ENCODE data around the gene GALNTL6. TPM values are rescaled to one million over a fixed set of nuclear protein-coding genes. Genes with fewer than 3 reads are reported as not detected.

Gene GALNTL6
- total and polyA plus RNA-seq, 2 experiments from 2014 or later = 0.38 to 0.40 TPM

GRCh38 chr4:172843192-172843591 is 1030.0 kb downstream of the GALNTL6 start:
- no peak overlapping the region for H3K4me2 ChIP-seq
- H3K36me3 ChIP-seq (ENCODE audit: insufficient read depth) = no peaks in the 10 kb centered on the region
- Mint-ChIP-seq H3K4me3 (no peak overlapping the region), H3K27ac (peak overlapping the region; percentile 6; the same call in 1 of the 2 replicates), H3K9me3 (no peaks in the 10 kb centered on the region), H3K36me3 (ENCODE audit: low read depth) (no peaks in the 10 kb centered on the region), H3K4me1 (peaks cover 13% of the 10 kb centered on the region; the same call in 2 of the 3 replicates), H3K27me3 (ENCODE audit: insufficient read depth, low read depth, poor library complexity) (peaks cover 2% of the 10 kb centered on the region)
- no peaks in the 10 kb centered on the region for H3K79me2 ChIP-seq (replicated peaks; ENCODE audit: insufficient read depth)
- no peaks in the 10 kb centered on the region for H3K27me3 ChIP-seq (ENCODE audit: insufficient read depth)
- no peak overlapping the region for H3K27ac ChIP-seq (ENCODE audit: low read depth)
- TF ChIP-seq REST (IDR thresholded peaks at IDR 0.05; ENCODE audit: unreplicated experiment) = no peak
- TF ChIP-seq, protein P1, sequence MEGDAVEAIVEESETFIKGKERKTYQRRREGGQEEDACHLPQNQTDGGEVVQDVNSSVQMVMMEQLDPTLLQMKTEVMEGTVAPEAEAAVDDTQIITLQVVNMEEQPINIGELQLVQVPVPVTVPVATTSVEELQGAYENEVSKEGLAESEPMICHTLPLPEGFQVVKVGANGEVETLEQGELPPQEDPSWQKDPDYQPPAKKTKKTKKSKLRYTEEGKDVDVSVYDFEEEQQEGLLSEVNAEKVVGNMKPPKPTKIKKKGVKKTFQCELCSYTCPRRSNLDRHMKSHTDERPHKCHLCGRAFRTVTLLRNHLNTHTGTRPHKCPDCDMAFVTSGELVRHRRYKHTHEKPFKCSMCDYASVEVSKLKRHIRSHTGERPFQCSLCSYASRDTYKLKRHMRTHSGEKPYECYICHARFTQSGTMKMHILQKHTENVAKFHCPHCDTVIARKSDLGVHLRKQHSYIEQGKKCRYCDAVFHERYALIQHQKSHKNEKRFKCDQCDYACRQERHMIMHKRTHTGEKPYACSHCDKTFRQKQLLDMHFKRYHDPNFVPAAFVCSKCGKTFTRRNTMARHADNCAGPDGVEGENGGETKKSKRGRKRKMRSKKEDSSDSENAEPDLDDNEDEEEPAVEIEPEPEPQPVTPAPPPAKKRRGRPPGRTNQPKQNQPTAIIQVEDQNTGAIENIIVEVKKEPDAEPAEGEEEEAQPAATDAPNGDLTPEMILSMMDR (conservative IDR thresholded peaks at IDR 0.05; ENCODE audit: low read depth in 2 of 2) = no peak
- no peak for TF ChIP-seq ZNF331 (CRISPR knock-in tag; IDR thresholded peaks at IDR 0.05; ENCODE audit: low read depth)
- no peak for TF ChIP-seq EZH2 (IDR thresholded peaks at IDR 0.05; ENCODE audit: low read depth, unreplicated experiment)
- no peak for TF ChIP-seq CREB1 (CRISPR knock-in tag; IDR thresholded peaks at IDR 0.05; ENCODE audit: low read depth)
- no peak for TF ChIP-seq JUNB (IDR thresholded peaks at IDR 0.05; ENCODE audit: unreplicated experiment)
- no peak for TF ChIP-seq ZNF114 (CRISPR knock-in tag; IDR thresholded peaks at IDR 0.05)
- no peak for TF ChIP-seq POLR2AphosphoS5 (IDR thresholded peaks at IDR 0.05; ENCODE audit: low read depth)
- TF ChIP-seq, protein P2, sequence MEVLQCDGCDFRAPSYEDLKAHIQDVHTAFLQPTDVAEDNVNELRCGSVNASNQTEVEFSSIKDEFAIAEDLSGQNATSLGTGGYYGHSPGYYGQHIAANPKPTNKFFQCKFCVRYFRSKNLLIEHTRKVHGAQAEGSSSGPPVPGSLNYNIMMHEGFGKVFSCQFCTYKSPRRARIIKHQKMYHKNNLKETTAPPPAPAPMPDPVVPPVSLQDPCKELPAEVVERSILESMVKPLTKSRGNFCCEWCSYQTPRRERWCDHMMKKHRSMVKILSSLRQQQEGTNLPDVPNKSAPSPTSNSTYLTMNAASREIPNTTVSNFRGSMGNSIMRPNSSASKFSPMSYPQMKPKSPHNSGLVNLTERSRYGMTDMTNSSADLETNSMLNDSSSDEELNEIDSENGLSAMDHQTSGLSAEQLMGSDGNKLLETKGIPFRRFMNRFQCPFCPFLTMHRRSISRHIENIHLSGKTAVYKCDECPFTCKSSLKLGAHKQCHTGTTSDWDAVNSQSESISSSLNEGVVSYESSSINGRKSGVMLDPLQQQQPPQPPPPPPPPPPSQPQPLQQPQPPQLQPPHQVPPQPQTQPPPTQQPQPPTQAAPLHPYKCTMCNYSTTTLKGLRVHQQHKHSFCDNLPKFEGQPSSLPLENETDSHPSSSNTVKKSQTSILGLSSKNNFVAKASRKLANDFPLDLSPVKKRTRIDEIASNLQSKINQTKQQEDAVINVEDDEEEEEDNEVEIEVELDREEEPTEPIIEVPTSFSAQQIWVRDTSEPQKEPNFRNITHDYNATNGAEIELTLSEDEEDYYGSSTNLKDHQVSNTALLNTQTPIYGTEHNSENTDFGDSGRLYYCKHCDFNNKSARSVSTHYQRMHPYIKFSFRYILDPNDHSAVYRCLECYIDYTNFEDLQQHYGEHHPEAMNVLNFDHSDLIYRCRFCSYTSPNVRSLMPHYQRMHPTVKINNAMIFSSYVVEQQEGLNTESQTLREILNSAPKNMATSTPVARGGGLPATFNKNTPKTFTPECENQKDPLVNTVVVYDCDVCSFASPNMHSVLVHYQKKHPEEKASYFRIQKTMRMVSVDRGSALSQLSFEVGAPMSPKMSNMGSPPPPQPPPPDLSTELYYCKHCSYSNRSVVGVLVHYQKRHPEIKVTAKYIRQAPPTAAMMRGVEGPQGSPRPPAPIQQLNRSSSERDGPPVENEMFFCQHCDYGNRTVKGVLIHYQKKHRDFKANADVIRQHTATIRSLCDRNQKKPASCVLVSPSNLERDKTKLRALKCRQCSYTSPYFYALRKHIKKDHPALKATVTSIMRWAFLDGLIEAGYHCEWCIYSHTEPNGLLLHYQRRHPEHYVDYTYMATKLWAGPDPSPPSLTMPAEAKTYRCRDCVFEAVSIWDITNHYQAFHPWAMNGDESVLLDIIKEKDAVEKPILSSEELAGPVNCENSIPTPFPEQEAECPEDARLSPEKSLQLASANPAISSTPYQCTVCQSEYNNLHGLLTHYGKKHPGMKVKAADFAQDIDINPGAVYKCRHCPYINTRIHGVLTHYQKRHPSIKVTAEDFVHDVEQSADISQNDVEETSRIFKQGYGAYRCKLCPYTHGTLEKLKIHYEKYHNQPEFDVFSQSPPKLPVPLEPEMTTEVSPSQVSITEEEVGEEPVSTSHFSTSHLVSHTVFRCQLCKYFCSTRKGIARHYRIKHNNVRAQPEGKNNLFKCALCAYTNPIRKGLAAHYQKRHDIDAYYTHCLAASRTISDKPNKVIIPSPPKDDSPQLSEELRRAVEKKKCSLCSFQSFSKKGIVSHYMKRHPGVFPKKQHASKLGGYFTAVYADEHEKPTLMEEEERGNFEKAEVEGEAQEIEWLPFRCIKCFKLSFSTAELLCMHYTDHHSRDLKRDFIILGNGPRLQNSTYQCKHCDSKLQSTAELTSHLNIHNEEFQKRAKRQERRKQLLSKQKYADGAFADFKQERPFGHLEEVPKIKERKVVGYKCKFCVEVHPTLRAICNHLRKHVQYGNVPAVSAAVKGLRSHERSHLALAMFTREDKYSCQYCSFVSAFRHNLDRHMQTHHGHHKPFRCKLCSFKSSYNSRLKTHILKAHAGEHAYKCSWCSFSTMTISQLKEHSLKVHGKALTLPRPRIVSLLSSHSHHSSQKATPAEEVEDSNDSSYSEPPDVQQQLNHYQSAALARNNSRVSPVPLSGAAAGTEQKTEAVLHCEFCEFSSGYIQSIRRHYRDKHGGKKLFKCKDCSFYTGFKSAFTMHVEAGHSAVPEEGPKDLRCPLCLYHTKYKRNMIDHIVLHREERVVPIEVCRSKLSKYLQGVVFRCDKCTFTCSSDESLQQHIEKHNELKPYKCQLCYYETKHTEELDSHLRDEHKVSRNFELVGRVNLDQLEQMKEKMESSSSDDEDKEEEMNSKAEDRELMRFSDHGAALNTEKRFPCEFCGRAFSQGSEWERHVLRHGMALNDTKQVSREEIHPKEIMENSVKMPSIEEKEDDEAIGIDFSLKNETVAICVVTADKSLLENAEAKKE (CRISPR knock-in tag; IDR thresholded peaks at IDR 0.05) = no peak
- TF ChIP-seq, protein P3, sequence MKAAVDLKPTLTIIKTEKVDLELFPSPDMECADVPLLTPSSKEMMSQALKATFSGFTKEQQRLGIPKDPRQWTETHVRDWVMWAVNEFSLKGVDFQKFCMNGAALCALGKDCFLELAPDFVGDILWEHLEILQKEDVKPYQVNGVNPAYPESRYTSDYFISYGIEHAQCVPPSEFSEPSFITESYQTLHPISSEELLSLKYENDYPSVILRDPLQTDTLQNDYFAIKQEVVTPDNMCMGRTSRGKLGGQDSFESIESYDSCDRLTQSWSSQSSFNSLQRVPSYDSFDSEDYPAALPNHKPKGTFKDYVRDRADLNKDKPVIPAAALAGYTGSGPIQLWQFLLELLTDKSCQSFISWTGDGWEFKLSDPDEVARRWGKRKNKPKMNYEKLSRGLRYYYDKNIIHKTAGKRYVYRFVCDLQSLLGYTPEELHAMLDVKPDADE (IDR thresholded peaks at IDR 0.05) = no peak
- TF ChIP-seq EZH2phosphoT487 (IDR thresholded peaks at IDR 0.05; ENCODE audit: unreplicated experiment) = no peak
- TF ChIP-seq STAT1 (IDR thresholded peaks at IDR 0.05; ENCODE audit: unreplicated experiment) = no peak
- H3F3A ChIP-seq (replicated peaks; ENCODE audit: low read depth) = no peaks in the 10 kb centered on the region
- no peak overlapping the region for H3K4me3 ChIP-seq
- ATAC-seq (no peak), DNase-seq (ENCODE audit: low spot score) (no peak)
- no peaks in the 10 kb centered on the region for H3K4me1 ChIP-seq (ENCODE audit: insufficient read depth)
- H4K20me1 ChIP-seq (replicated peaks; ENCODE audit: insufficient read depth) = no peaks in the 10 kb centered on the region
- H2AFZ ChIP-seq = peak overlapping the region; percentile 56
- H3K9me2 ChIP-seq (ENCODE audit: insufficient read depth) = no peaks in the 10 kb centered on the region
